GM19438 (cell line): Measurements from ENCODE around the gene CCL16.
"Not testable (repeated sequence)": the region's sequence is repeated elsewhere in the genome, so short reads cannot be mapped to it uniquely, and the experiment has no call there.

ENCODE experiments used
- ATAC-seq: cut with Tn5 transposase; IDR thresholded peaks from one replicate; pipeline ENCODE4 v1.9.1; 2021; ENCODE audit warnings: low read depth; ENCODE audit not compliant: unreplicated experiment

The CCL16 gene, protein sequence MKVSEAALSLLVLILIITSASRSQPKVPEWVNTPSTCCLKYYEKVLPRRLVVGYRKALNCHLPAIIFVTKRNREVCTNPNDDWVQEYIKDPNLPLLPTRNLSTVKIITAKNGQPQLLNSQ

DNA sequence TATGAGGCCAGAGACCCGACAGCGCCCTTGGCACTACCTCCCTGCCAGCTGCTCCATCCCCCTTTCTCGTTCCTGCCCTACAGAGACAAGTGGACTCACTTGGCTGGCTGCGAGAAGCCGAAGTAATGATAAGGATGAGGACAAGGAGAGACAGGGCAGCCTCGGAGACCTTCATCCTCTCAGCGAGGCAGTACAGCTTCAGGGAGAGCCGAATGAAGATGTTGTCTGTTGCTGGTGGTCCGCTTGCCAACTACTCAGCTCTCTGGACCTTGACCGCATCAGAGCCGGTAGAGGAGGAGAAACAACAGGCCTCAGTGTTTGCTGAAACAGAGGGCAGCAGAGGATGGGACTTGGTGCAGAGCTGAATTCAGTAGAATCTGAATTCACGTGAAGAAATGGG lies at the start of gene CCL16:
Gene CCL16 (minus strand): TSS at position 252 of the 400 bp plus-strand sequence. CDS start 77 bp downstream, at position 175.
- ATAC-seq, result no peak

DNA sequence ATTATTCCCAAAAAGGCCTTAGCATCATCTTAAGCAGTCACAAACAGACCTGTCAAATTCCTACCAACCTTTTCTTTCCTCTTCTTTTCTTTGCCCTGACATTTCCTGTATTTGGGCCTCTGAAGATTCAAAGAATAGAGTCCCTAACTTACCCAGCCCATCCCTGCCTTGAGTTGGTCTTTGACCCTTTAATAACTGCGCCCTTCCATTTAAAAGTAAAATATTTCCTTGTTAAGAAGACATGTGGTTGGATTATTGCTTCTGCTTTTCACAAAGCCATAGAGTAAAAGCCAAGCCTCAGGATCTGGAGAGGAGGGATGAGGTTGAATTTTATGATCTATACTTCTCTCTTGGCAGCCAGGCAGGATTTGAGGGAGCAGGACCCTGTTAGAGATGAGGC lies 49.7 kb upstream of the CCL16 start:
- no peak for ATAC-seq

DNA sequence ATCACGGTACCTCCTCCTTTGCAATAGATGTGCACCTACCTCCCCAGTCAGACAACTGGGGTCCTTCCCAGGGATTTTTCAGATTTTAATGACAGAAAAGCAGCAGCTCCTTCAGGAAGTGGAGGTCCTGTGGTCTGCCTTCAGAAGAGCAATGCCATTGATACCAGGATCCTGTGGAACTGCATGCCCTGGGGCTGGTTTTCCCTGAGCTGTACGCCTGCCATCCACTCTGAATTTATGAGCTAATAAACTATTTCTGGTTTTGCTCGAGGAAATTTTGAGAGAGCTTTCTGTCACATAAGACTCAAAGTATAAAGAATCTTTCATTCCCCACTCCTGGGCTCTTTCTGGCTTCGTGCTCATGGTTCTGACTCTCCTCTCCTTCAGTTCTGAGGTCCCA lies 46.5 kb upstream of the CCL16 start:
- no peak for ATAC-seq

DNA sequence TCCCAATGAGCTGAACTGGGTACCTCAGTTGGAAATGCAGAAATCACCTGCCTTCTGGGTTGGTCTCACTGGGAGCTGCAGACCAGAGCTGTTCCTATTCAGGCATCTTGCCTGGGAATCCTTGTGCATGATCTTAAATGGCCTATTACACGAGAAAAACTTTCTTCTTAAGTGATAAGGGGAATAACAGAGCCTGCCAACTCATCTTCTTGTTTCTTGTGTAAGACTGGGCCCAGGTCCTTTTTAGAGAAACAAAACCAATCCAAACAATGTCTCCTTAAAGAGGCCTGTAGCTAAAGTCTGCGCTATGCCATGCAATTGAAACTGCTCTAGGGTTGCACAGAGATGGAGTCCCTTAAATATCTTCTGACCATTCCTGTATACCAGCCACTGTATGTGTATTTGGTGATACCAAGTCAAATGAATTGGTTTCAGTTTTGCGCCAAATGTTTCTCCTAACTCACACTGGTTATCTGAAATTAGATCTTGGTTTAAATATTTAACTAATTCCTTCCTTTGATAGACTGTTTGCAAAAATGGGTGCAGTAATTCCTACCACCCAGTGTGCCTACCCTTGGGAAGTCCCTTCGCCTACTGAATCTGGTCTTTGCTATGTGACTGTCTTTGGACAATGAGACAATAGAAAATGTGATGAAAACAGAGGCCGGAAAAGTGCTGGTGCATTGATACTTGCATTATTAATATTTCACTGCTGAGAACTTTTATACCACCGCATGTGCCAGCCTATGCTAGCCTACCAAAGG lies 43.0 kb upstream of the CCL16 start:
- no peak for ATAC-seq

DNA sequence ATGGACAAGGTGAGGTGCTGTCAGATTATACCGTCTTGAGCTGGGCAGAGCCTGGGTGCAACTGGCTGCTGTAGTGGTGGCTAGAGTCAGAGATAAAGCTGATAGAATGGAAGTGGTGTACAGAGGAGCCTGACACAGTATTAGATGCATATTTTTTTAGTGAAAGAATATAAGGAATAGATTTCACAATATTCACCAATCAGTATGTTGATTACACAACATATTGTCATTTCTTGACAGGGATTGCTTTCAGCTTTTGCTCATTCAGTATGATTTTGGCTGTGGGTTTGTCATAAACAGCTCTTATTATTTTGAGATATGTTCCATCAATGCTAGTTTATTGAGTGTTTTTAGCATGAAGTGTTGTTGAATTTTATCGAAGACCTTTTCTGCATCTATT lies 38.1 kb upstream of the CCL16 start:
- no peak for ATAC-seq

DNA sequence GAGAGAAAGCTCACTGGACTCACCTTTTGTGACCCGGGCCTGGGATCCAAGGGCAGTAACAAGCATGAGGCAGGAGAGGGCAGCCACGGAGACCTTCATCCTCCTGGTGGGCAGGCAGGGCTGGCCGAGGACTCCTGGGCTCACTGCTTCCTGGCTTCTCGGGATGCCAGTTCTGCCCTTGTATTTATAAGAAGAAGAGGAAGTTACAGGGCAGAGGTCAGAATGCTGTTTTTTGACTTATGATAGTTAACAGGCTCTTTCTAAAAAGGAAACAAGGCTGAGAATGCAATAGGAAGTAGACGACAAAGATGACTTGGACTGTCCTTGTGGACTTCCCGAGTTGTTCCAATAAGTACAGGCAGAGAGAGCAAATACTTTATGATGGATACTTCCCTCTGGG lies 36.5 kb upstream of the CCL16 start, which contains the start of gene CCL23:
Gene CCL23 (minus strand): TSS at position 174 of the 400 bp plus-strand sequence. CDS start 75 bp downstream, at position 99.
- no peak for ATAC-seq

DNA sequence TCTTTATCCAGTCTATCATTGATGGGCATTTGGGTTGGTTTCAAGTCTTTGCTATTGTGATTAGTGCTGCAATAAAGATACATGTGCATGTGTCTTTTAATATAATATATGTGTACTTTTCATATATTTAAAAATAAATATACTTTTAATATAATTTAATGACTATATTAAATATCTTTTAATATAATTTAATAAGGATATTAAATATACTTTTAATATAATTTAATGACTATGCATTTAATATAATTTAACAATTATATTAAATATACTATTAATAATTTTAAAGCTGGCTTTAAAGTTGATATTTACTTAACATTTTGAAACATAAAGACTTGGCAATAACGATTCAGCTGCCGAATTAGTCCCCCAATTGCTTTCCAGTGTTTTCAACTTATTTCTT lies 35.3 kb upstream of the CCL16 start:
- ATAC-seq, result no peak

DNA sequence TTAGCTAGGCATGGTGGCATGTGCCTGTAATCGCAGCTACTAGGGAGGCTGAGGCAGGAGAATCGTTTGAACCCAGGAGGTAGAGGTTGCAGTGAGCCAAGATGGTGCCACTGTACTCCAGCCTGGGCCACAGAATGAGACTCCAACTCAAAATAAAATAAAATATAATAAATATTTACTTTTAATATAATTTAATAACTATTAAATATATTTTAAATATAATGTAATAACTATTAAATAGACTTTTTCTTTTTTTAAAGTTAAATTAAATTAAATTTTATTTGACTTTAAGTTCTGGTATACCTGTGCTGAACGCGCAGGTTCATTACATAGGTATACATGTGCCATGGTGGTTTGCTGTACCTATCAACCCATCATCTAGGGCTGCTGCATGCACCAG lies 34.6 kb upstream of the CCL16 start:
- ATAC-seq, result not testable (repeated sequence)

DNA sequence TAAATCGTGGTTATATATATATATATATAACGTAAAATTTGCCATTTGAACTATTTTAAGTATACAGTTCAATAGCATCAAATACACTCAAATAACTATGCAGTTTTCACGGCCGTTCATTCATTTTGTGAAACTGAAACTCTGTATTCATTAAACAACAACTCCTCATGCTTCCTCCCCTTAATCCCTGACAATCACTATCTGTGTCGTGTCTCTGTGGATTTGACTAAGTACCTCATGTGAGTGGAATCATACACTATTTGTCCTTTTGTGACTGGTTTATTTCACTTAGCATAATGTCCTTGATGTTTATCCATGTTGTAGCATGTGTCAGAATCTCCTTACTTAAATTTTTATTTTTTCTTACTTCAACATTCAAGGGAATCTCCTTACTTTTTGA lies 33.6 kb upstream of the CCL16 start:
- no peak for ATAC-seq

DNA sequence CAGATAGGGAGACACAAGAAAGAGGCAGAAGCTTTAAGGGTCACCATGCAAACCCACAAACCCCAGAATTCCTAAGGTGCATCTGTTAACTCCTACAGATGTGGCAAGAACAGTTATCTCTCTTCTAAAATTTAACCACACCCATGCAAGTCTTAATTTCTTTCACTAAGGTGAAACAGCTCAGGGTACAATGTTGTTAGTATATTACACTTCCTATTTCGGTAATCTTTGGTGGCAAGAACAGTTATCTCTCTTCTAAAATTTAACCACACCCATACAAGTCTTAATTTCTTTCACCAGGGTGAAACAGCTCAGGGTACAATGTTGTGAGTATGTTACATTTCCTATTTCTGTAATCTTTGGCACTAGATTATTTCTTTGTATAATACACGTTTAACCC lies 29.9 kb upstream of the CCL16 start:
- ATAC-seq, result no peak

DNA sequence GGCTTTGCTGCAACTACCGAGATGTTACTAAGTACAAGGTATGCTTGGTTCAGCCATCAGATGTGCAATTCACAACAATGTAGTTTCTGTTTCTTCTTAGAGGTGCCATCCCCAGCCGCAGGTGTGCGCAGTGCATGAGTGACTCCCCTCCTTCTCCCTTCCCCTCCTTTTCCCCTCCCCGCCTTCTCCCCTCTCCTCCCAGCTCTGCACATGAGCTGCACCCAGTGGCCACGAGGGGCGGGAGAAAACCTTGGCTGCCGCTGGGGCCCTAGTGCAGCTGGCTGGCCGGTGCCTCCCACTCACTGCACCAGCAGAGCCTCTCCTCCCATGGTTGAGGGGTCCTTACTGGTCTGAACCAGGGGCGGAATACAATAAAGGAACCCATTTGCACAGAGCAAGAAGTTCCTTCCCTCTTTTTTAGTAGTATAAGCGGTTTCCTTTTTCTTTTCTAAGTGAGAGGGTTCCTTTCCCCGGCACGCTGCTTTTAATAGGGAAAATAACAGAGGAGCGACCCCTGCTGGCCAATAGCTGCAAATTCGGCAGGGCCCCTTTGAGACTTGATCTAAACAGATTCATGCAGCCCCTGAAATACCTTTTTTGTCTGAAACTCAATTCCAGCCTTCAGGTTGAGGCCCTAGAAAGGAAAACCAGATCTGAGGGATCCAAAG lies 27.8 kb upstream of the CCL16 start:
- no peak for ATAC-seq

DNA sequence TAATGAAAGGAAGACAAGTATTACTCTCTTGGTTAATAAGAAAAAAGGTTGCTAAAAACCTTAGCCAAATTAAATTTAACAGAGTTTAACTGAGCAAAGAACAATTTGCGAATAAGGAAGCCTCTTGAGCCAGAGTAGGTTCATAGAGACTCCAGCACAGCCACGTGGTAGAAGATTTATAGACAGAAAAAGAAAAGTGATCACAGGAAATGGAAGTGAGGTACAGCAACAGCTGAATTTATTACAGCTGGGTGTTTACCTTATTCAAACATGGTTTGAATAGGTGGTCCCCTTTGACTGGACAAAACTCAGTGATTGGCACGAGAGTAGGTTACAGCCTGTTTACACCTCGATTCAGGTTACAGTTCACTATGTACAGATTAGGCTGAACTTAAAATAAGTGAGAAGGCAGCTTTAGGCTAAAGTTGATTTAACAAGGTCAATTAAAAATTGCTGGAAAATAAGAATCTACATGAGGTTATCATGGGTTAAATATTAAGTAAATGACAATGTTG lies 23.4 kb upstream of the CCL16 start:
- no peak for ATAC-seq

DNA sequence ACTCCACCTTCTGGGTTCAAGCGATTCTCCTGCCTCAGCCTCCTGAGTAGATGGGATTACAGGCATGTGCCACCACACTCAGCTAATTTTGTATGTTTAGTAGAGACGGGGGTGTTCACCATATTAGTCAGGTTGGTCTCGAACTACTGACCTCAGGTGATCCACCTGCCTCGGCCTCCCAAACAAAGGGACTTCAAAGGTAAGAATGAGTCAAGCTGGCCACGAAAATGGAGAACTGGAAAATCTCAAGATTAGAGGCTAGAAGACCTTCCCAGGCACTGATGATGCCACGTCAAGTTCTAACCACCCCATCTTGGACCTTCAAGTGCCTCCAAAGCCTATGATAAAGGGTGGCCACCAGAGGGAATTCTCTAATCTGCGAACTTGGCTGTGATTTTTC lies 21.3 kb upstream of the CCL16 start:
- ATAC-seq, result no peak

DNA sequence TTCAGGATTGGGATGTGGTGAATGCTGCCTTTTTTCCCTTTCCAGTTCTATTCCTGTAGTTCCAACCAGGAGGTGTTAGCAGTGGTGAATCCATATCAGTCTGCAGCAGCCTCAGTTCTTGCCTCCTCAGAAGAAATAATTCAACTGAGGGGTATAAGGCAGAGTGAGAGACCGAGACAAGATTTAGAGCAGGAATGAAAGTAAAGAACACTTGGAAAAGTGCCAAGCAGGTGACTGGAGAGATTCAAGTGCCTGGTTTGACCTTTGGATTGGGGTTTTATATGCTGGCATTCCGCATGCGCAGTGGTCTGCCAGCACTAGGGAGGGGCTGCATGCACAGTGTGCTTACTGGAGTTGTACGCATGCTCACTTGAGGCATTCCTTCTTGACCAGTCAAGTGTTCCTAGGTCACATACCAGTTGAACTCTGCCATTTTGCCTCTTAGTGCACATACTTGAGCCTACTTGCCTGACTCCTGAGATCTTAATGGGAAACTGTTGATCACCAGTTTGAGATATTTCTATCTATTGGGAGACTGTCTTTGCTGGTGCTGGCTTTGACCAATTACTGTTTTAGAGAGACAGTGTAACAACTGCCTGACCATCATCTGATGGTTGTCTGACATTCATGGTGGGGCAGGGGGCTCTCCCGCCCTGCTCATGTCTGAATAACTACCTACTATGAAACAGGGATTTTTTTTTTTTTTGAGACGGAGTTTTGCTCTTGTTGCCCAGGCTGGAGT lies 20.7 kb upstream of the CCL16 start:
- no peak for ATAC-seq

DNA sequence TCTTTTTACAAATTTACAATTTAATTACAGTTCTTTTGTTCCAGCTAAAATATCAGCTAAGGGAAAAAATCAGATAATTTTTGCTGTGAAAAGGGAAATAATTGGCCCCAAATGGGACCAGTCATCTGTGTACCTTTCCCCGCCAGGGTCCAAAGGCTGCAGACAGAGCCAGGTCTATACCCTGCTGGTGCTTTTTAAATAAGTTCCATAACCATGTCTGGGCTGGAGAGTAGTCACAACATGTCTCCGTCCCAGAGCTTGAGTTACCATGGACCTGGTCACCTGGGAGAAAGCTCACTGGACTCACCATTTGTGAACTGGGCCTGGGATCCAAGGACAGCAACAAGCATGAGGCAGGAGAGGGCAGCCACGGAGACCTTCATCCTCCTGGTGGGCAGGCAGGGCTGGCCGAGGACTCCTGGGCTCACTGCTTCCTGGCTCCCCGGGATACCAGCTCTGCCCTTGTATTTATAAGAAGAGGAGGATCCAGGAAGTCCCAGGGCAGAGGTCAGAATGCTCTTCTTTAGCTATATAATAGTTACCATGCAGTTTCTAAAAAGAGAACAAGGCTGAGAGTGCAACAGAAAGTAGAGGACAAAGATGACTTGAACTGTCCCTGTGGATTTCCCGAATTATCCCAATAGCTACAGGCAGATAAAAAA lies 19.9 kb upstream of the CCL16 start, which contains the start of gene CCL15:
Gene CCL15 (minus strand): TSS at position 444 of the 662 bp plus-strand sequence. CDS start 61 bp downstream, at position 383.
- no peak for ATAC-seq

DNA sequence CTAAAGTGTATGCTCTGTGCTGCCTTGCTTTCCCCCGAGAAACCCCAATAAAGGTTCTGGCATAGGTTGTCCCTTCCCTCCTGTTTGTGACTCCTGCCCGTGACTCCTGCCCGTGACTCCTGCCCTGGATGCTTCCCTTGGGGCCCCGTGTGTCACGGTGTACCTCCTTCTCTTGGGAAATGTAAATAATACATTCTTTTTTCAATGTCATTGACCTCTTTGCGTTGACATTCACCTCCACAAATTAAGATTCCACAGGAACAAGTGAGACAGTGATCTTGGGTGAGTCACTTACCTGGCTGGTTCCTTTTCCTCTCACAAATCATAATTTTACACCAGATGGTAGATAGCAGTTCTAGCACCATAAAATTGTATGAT lies 19.4 kb upstream of the CCL16 start:
- ATAC-seq, result no peak

DNA sequence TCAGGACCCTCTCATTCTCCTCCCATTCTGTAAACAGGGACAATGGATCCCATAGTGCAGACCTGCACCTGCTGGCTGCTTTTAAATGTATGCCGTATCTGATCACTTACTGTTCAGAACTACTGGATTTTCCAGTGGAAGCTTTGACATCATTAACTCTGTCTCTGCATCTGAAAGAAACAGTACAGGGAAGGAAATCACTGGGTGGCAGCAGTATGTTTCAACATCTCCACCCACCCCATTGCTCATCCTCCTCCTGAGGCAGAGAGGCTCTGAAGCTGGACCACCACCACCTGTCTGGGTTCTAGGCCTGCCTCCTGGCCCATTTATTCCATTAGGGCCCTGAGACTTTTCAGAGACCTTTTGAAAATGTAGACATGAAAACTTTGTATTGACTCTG lies 17.5 kb upstream of the CCL16 start:
- no peak for ATAC-seq

DNA sequence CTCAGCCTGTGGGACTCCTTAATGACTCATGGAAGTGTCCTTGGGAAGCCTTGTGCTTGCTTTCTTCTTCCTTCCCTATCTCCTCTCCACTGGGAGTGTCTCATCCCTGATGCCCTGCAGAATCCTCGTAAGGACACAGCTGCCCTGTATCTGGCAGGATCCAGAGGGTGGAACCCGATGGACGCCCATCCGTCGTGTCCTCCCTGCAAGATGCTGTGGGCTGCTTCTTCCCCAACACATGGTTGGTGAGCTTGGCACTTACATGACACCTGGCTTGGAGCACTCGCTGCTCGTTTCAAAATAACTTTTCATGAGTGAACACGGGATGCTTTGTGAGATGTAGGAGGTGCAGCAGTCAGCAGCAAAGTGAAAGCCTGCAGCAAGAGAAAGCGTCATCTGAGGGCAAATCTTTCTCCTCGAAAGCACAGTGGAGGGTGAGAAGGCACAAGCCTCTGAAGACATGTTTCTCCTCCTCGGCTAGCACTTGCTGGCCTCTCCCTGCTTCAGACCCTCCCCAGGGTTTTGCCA lies 16.8 kb upstream of the CCL16 start:
- no peak for ATAC-seq

DNA sequence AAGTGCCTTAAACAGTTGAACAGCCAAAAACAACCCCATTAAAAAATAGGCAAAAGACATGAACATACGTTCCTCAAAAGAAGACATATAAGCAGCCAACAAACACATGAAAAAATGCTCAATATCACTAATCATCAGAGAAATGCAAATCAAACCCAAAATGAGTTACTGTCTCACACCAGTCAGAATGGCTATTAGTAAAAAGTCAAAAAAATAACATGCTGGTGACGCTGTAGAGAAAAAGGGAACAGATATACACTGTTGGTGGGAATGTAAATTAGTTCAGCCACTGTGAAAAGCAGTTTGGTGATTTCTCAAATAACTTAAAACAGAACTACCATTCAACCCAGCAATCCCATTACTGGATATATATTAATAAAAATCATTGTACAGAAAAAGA lies 14.0 kb upstream of the CCL16 start:
- not testable (repeated sequence) for ATAC-seq

DNA sequence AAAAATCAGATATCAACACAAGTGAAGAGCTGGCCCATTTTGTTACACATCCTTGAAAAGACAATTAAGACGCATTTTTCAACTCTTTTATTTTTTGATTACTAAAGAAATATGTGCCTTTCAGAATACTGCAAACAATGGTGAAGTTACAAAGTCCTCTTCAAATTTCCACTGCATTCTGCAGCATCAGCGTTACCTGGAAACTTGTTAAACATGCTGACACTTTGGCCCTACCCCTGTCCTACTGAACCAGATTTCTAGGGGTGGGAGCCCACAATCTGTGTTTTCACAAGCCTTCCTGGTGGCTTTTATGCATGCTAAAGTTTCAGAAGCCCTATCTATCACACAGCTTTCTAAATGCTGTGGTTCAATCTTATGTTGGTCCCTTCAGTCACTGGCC lies 9.8 kb upstream of the CCL16 start:
- no peak for ATAC-seq
